ENCODE results near the gene TBC1D23.

TBC1D23 gene

DNA sequence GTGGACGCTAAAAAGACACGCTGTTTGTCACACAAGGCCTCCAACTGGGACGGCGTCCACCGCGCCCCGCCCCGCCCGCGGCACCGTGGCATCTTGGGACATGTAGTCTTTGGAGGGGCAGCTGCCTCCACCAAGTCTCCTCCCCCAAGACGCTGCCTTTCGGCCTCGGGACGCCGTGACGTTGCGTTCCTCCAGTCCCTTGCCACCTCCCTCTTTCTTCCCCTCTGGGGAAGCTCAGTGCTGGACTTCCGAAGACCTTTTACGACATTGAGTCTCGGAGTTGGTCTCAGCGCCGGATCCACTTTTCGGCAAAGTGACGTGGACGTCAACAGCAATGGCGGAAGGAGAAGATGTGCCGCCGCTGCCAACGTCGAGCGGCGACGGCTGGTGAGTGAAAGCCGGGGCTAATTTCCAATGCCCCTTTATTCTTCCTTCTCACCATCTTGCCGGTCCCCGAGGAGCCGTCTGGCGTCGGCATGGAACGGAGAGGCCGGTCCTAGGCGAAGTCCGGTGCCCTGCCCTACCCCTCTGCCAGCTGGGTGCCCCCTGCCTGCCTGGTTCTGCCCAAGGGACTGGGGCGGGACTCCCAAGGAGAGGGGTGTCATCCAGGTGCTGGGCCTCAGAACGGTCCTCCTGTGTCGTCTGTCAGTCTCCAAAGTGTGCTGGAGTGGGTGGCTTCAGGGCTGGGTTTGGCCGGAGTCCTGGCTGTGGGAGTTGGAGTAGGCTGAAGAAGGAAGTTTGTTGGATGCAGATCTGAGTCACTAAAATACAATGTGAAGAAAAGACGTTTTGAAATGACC lies at the start of gene TBC1D23:
Gene TBC1D23 (plus strand): TSS at position 308 of the 800 bp plus-strand sequence. CDS start 27 bp downstream, at position 335.
- in situ Hi-C loops (cut with MboI; ENCODE audit: low sequenced_read_pairs), result no loop called here

DNA sequence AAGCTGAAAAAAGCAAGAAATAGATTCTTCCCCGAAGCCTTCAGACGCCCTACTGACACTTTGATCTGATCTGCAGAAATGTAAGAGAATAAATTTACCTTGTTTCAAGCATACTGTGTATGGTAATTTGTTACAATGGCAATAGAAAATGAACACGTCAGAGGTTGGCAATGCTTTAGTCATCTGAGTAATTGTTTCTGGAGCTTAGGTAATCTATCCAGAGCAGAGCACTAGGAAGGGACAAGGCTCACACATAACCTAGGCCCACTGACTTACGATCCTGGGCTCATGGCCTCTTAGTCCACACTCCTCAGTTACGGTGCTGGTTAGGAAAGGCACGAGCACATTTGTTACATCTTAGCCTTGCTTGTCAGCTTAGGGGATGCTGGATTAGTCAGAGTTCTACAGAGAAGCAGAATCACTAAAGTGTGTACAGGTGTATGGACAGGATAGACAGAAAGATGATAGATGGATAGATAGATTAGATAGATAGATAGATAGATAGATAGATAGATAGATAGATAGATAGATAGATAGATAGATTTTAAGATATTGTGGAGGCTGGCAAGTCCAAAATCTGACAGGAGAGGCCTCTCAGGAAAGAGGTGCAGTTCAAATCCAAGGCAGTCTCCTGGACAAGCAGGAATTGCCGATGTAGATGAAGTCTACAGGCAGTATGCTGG lies 46.8 kb upstream of the TBC1D23 start:
- in situ Hi-C loops (cut with MboI; ENCODE audit: low sequenced_read_pairs), result no loop called here

DNA sequence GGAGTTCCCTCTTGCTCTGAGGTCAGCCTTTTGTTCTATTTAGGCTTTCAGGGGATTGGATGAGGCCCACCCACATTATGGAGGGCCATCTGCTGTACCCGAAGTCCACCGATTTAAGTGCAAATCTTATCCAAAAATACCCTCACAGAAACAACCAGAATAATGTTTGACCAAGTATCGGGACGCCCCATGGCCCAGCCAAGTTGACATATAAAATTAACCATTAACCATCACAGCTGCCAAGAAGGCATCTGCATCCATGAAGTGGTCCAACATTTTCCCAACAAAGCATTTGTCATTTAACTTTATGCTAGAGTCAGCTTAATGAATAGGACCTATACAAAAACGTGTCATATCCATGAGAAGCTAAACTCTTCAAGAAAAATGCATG lies 46.2 kb upstream of the TBC1D23 start:
- in situ Hi-C loops (cut with MboI; ENCODE audit: low sequenced_read_pairs), result no loop called here

DNA sequence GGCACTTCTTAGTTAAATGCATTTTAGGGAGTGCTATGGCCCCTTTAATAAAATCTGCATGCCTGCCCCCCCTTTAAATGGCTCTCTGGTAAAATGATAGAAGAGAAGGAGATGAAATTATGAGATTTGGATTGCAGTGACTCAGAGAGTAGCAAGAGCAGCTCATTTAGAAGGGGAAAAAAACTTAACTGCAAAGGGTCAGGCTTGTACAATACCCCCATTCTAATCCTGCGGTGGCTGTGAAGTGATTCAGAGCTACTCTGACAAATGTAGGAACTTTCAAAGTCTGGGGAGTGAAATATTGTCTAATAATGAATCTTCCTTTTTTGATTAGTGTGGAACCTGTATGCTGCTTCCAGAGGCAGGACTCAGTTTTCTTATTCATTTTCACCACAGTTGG lies 44.1 kb upstream of the TBC1D23 start:
- in situ Hi-C loops (cut with MboI; ENCODE audit: low sequenced_read_pairs), result no loop called here

DNA sequence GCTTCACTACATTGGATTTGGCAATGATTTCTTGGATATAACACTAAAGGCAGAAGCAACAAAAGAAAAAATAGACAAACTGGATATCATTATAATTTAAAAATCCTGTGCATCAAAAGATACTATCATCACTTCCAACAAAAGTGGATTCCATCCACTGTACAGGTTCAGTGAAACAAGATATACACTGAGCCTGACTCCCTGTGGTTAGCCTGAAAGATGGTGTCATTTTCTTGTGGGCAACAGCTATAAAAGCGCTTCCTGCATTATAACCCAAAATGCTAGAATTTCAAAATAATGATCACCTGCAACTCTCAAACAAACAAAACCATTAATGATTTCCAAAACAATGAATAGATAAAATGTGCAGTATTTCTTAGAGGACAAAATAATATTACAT lies 39.6 kb upstream of the TBC1D23 start:
- in situ Hi-C loops (cut with MboI; ENCODE audit: low sequenced_read_pairs), result no loop called here

DNA sequence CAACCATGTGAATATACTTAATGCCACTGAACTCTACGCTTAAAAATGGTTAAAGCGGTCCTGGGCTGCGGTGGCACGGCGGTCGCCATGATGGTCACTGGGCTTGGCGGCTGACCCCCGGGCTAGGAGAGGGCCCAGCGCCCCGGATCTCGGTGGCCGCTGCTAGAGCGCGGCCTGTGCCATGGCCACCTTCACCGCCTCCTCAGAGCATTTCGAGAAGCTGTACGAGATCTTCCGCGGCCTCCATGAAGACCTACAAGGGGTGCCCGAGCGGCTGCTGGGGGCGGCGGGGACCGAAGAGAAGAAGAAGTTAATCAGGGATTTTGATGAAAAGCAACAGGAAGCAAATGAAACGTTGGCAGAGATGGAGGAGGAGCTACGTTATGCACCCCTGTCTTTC lies 35.6 kb upstream of the TBC1D23 start:
- in situ Hi-C loops (cut with MboI; ENCODE audit: low sequenced_read_pairs), result loop anchor here (25.0 kb wide), 1 partner anchor 163 kb away; no protein-coding TSS in a partner anchor

DNA sequence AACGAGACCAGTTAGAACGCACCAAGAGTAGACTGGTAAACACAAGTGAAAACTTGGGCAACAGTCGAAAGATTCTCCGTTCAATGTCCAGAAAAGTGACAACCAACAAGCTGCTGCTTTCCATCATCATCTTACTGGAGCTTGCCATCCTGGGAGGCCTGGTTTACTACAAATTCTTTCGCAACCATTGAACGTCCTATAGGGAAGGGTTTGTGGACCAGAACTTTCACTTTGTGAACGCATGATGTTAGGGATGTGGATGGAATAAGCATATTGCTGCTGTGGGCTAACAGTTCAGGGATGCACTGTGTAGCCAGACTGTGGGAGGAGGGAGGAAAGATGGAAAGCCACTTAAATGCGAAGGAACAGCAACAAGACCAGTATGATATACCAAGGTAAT lies 34.9 kb upstream of the TBC1D23 start:
- in situ Hi-C loops (cut with MboI; ENCODE audit: low sequenced_read_pairs), result loop anchor here (25.0 kb wide), 1 partner anchor 164 kb away; no protein-coding TSS in a partner anchor

DNA sequence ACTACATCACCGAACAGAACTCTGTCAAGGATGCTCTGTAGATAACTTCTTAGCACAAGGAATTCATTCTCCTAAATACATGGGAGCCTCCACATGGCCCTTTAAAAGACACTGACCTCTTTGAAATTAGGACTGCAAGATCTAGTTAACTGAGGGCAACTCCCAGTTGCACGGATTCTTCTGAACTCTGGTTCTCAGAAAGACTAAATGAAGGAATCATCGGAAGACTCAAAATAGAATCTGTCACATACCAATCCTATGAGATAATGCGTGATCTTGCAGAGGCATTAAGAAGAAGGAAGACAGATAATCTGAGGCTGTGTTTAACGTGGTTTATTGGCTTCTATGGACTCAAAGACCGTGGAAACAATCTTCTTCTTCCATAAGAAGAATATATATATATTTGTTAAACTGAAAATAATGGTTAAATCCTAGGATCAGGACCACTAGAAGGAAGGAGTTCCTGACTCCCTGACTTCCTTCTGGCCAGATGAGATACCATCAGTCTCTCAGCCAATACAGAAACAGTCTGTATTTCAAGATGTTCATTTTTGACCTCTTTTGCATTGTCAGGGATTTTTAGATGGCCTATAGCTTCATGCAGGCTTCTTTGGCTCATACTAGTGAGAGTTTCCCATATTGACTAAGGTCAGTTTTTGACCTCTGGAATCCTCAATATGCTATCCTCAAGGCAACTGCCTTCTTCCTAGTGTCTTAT lies 33.9 kb upstream of the TBC1D23 start:
- in situ Hi-C loops (cut with MboI; ENCODE audit: low sequenced_read_pairs), result loop anchor here (25.0 kb wide), 1 partner anchor 165 kb away; no protein-coding TSS in a partner anchor

DNA sequence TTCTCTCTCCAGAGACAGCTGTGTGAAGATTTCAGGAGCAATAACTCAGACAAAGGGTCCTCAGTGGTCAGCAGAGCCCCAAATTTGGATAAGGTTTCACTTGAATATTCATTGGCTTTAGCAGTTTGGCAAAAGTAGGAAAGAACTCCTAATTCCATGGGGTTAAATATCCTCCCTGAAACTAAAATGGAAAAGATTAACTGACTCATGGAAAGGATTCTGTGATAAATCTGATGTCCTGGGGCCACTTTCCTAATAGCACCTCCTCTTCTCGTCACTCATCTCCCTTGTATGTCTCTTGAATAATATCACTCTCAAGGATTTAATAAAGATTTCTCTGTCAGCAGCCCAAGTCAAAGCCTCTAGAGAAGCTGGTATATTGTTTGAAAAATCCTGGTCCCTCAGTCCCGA lies 33.3 kb upstream of the TBC1D23 start:
- in situ Hi-C loops (cut with MboI; ENCODE audit: low sequenced_read_pairs), result loop anchor here (25.0 kb wide), 1 partner anchor 165 kb away; no protein-coding TSS in a partner anchor

DNA sequence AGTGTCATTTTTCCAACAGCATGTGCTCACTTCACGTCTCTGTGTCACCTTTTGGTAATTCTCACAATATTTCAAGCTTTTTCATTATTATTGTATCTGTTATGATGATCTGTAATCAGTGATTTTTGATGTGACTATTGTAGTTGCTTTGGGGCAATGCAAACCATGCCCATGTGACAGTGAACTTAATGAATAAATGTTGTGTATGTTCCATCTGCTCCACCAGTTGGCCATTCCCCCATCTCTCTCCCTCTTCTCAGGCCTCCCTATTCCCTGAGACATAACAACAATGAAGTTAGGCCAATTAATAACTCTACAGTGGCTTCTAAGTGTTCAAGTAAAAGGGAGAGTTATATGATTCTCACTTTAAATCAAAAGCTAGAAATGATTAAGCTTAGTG lies 32.5 kb upstream of the TBC1D23 start:
- in situ Hi-C loops (cut with MboI; ENCODE audit: low sequenced_read_pairs), result loop anchor here (25.0 kb wide), 1 partner anchor 166 kb away; no protein-coding TSS in a partner anchor

DNA sequence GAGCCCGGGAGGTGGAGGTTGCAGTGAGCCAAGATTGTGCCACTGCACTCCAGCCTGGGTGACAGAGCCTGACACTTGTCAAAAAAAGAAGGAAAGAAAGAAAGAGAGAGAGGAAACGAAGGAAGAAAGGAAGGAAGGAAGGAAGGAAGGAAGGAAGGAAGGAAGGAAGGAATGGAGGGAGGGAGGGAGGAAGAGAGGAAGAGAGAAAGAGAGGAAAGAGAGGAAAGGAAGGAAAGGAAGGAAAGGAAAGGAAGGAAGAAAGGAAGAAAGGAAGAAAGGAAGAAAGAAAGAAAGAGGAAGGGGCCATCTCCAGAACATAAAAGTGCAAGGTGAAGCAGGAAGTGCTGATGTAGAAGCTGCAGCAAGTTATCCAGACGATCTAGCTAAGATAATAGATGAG lies 31.6 kb upstream of the TBC1D23 start:
- in situ Hi-C loops (cut with MboI; ENCODE audit: low sequenced_read_pairs), result loop anchor here (25.0 kb wide), 1 partner anchor 167 kb away; no protein-coding TSS in a partner anchor

DNA sequence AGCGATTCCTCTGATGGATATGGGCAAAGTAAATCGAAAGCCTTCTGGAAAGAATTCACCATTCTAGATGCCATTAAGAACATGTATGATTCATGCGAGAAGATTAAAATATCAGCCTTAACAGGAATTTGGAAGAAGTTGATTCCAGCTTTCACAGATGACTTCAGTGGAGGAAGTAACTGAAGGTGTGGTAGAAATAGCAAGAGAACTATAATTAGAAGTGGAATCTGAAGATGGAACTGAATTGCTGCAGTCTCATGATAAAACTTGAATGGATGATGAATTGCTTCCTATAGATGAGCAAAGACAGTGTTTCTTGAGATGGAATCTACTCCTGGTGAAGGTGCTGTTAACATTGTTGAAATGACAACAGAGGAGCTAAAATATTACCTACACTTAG lies 30.1 kb upstream of the TBC1D23 start:
- in situ Hi-C loops (cut with MboI; ENCODE audit: low sequenced_read_pairs), result loop anchor here (25.0 kb wide), 1 partner anchor 168 kb away; no protein-coding TSS in a partner anchor

DNA sequence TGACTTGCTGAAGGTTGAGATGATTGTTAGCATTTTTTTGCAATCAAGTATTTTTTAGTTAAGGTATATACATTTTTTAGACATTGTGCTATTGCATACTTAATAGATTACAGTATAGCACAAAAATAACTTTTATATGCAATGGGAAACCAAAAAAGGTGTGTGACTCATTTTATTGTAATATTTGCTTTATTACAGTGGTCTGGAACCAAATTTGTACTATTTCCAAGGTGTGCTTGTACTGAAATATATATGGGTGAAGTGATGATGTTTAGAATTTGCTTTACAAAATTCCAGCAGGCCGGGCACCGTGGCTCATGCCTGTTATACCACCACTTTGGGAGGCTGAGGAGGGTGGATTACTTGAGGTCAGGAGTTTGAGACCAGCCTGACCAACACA lies 29.1 kb upstream of the TBC1D23 start:
- in situ Hi-C loops (cut with MboI; ENCODE audit: low sequenced_read_pairs), result loop anchor here (25.0 kb wide), 1 partner anchor 169 kb away; no protein-coding TSS in a partner anchor

DNA sequence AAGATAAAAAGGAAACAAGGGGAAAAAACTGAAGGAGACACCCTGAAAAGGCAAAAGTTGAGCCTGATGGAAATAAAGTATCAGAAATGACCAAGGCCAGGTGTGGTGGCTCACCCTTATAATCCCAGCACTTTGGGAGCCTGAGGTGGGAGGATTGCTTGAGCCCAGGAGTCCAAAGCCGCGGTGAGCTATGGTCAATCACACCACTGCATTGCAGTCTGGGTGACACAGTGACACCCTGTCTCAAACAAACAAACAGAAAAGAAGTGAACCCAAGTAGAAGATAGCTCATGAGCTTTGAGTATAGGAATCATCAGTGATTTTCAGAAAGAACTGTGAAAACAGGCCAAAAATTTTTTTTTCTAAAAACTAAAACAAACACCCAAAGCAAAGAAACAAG lies 26.4 kb upstream of the TBC1D23 start:
- in situ Hi-C loops (cut with MboI; ENCODE audit: low sequenced_read_pairs), result loop anchor here (25.0 kb wide), 1 partner anchor 172 kb away; no protein-coding TSS in a partner anchor

DNA sequence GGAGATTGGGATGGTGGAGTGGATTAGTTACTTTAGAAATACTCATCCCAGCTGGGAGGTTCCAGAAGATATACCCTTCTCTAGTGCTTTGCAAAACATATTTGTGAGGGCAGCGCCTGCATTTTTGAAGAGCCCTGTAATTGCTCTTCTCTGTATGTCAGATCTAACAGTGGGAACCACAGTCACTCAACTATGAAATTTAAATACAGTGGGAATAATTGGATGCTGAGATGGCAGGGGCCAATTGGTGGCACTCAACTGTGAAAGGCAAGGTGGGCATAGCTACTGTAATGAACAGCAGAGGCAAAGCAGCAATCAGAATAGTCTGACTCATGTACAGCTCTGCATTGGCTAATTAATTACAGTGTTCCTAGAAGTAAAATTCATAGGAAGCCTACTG lies 22.2 kb upstream of the TBC1D23 start:
- in situ Hi-C loops (cut with MboI; ENCODE audit: low sequenced_read_pairs), result loop anchor here (25.0 kb wide), 1 partner anchor 176 kb away; no protein-coding TSS in a partner anchor

DNA sequence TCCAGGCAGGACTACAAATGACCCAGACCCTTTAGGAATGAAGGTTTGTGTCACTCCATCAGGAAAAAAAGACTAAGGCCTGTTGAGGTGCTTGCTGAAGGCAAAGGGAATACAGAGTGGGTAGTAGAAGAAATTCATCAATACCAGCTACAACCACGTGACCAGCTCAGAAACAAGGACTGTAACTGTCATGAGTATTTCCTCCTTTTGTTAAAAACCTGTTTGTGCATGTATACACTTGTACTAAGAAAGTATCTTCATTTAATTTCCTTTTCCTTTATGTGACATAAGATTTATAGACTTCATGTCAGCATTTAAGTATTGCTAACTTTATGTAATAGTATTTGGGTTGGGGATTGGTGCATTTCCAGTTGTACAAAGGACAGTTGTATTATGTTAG lies 18.3 kb upstream of the TBC1D23 start:
- in situ Hi-C loops (cut with MboI; ENCODE audit: low sequenced_read_pairs), result loop anchor here (25.0 kb wide), 1 partner anchor 180 kb away; no protein-coding TSS in a partner anchor

DNA sequence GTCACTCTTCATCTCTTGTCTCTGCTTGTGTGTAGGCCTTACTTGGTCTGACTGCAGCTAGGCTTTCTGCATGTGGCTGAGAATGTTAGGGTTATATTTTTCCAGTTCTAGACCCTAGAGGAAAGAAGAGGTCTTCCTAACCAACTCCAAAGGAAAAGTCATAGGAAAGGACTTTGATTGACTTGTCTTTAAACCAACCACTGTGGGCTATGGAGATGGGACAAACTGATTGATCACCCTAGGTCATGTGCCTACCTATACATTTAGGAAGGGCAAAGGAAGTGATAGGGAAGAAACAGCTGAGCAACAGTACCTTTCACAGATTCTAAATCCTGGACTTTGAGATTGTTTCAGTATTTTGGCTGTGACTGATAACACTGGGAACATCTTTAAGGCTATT lies 16.5 kb upstream of the TBC1D23 start:
- in situ Hi-C loops (cut with MboI; ENCODE audit: low sequenced_read_pairs), result loop anchor here (25.0 kb wide), 1 partner anchor 182 kb away; no protein-coding TSS in a partner anchor

DNA sequence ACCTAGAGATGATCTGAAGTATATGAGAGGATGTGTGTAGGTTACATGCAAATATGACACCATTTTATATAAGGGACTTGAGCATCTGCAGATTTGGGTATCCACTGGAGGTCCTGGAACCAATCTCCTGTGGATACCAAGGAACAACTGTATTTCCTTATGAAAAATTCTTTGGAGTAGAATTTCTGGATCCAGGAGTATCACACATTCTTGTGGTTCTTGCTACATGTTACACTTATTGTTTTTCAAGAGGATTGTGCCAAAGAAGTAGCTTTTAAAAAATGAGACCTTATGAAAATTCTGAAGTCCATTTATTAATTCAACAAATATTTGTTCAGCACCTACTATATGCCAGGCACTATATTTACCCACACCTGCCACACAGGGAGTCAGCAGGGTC lies 15.7 kb upstream of the TBC1D23 start:
- in situ Hi-C loops (cut with MboI; ENCODE audit: low sequenced_read_pairs), result loop anchor here (25.0 kb wide), 1 partner anchor 183 kb away; no protein-coding TSS in a partner anchor

DNA sequence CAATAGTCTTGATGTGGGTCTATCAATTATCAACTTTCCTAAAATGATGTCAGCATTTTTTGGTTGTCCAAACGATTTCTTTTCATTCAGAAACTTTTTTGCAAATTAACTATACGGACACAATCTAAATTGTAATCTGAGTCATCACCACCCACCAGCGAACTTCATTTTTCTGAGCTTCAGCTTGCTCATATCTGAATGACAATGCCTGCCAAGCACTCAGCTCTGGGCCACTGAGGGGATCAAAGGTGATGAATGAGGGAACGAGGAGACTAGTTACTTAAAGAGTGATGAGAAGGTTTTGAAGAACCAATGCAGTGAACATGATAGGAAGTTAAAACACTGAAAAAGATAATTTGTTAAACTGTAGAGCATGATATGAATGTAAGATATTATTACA lies 14.9 kb upstream of the TBC1D23 start:
- in situ Hi-C loops (cut with MboI; ENCODE audit: low sequenced_read_pairs), result loop anchor here (25.0 kb wide), 1 partner anchor 184 kb away; no protein-coding TSS in a partner anchor

DNA sequence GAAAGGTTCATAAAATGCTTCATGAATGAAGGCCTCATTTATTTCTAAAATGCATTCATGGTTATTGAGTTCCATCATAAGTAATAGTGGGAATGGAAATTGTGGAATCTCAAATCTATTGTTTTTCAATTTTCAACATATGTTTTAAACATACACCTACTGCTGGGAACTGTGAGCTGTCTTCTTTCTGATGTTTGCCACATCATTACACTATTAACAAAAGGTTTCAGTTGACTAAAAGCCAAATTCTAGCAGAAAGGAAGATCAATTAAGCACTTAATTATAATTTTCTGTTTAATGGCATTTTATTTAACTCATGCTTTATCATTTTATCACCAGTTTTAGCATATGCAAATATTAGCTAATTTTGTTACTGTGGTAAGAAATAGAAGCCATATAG lies 13.8 kb upstream of the TBC1D23 start:
- in situ Hi-C loops (cut with MboI; ENCODE audit: low sequenced_read_pairs), result loop anchor here (25.0 kb wide), 1 partner anchor 185 kb away; no protein-coding TSS in a partner anchor

DNA sequence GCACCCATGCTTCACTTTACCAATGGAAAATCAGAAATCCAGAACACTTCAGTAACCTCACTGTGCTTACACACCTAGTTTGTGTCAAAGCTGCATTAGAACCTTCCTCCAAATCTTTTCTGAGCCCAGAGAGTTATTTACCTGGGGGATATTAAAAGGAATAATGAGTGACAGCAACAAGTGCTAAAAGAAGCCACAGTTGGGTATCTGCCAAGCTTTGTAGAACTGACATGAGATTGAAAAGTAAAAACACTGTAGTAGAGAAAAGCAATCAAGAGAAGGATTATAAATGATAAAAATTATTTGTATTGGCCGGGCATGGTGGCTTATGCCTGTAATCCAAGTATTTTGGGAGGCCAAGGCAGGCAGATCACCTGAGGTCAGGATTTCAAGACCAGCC lies 8.8 kb upstream of the TBC1D23 start:
- in situ Hi-C loops (cut with MboI; ENCODE audit: low sequenced_read_pairs), result loop anchor here (5.0 kb wide), 1 partner anchor 410 kb away; no protein-coding TSS in a partner anchor

All from HL-60/S4 treated with retinoic acid at 250 ng/mL for 4 days and 3 days (cell line).